HepG2 (cell line): ENCODE measurements around the gene PSD4. TPM values are rescaled to one million over a fixed set of nuclear protein-coding genes. Genes with fewer than 3 reads are reported as not detected.

Experiments used
- CBFB ChIP-seq: sonication (generic); formaldehyde crosslinking; IDR thresholded peaks from 2 replicates; pipeline ENCODE4 v1.4.0; 2020; ENCODE audit warnings: missing genetic modification reagents
- CHD2 ChIP-seq: IDR thresholded peaks from 2 replicates; pipeline ENCODE4 v1.6.1; 2011; ENCODE audit warnings: low read depth, low read length, improper control_type of control experiment
- GFI1 ChIP-seq: sonication (generic); formaldehyde crosslinking; IDR thresholded peaks from 2 replicates; pipeline ENCODE4 v1.5.0; 2020; ENCODE audit warnings: missing genetic modification reagents, mild to moderate bottlenecking, borderline replicate concordance
- HCFC1 ChIP-seq: fragments of 150-350 bp; IDR thresholded peaks from 2 replicates; pipeline ENCODE4 v1.6.1; 2014; ENCODE audit warnings: low read depth, low read length
- HES4 ChIP-seq: sonication (generic); formaldehyde crosslinking; IDR thresholded peaks from 2 replicates; pipeline ENCODE4 v1.9.0; 2021; ENCODE audit warnings: mild to moderate bottlenecking, missing genetic modification reagents, borderline replicate concordance
- KLF6 ChIP-seq: IDR thresholded peaks from 2 replicates; pipeline ENCODE4 v1.8.0; 2016; ENCODE audit warnings: missing biosample characterization, missing genetic modification reagents
- NR2F1 ChIP-seq, 2 experiments: fragments of 450-650 bp in 1 of 2; formaldehyde crosslinking in 1 of 2; IDR thresholded peaks; 2 replicates each; pipeline versions ENCODE4 v1.5.0 to v1.6.1; 2016 to 2020; ENCODE audit warnings: mild to moderate bottlenecking in 1 of 2, missing compliant biosample characterization in 1 of 2, missing genetic modification reagents in 1 of 2, moderate library complexity in 1 of 2
- REPIN1 ChIP-seq: sonication (generic); formaldehyde crosslinking; IDR thresholded peaks from 2 replicates; pipeline ENCODE4 v1.8.0; 2022; ENCODE audit warnings: missing genetic modification reagents, low read depth, mild to moderate bottlenecking, borderline replicate concordance
- RERE ChIP-seq: IDR thresholded peaks from 2 replicates; pipeline ENCODE4 v1.6.1; 2016; ENCODE audit warnings: low read depth, missing genetic modification reagents, missing compliant biosample characterization
- STAT5B ChIP-seq: sonication (generic); formaldehyde crosslinking; IDR thresholded peaks from 2 replicates; pipeline ENCODE4 v1.4.0; 2020; ENCODE audit warnings: missing genetic modification reagents
- TCF12 ChIP-seq, 2 experiments: fragments of 450-650 bp in 1 of 2; sonication (generic) in 1 of 2; formaldehyde crosslinking in 1 of 2; IDR thresholded peaks; 2 replicates each; pipeline versions ENCODE4 v1.6.1 to v1.8.0; 2017 to 2022; ENCODE audit warnings: antibody characterized with exemption in 1 of 2, mild to moderate bottlenecking in 1 of 2, missing genetic modification reagents in 1 of 2, moderate library complexity in 1 of 2
- ZBED4 ChIP-seq: sonication (generic); formaldehyde crosslinking; IDR thresholded peaks from 2 replicates; pipeline ENCODE4 v1.4.0; 2020; ENCODE audit warnings: missing genetic modification reagents, borderline replicate concordance
- ZNF607 ChIP-seq: sonication (generic); formaldehyde crosslinking; IDR thresholded peaks from 2 replicates; pipeline ENCODE4 v1.5.1; 2020; ENCODE audit warnings: missing genetic modification reagents, mild to moderate bottlenecking, borderline replicate concordance
- ZNF788 ChIP-seq: sonication (generic); formaldehyde crosslinking; IDR thresholded peaks from 2 replicates; pipeline ENCODE4 v1.5.0; 2020; ENCODE audit warnings: mild to moderate bottlenecking, missing genetic modification reagents, borderline replicate concordance
- polyA plus RNA-seq, 8 experiments: library from polyadenylated mRNA; depleted of rRNA in 3 of 8; stranded (reverse) in 7 of 8; unstranded in 1 of 8; fragments of >200 nt; fragmentation: Illumina TruSeq in 4 of 8; extraction: Trizol in 4 of 8; gene quantifications; 2 replicates each; pipeline versions ENCODE4 v1.2.1 to v1.2.3, GENCODE V29; 2011 to 2016; ENCODE audit warnings: low read depth in 4 of 8, missing spikeins in 1 of 8, mixed read lengths in 1 of 8; ENCODE audit not compliant: insufficient read depth in 1 of 8
- total RNA-seq, 5 experiments: library from RNA; depleted of rRNA; stranded (reverse); fragments of >200 nt; fragmentation: Illumina TruSeq; extraction: Trizol; gene quantifications; 2 replicates each; pipeline ENCODE4 v1.2.3, GENCODE V29; 2016; ENCODE audit warnings: low read depth in 1 of 5
- TF ChIP-seq, protein P1 (sequence below): sonication (generic); formaldehyde crosslinking; IDR thresholded peaks from 2 replicates; pipeline ENCODE4 v1.5.0; 2020; ENCODE audit warnings: mild to moderate bottlenecking, missing genetic modification reagents

Gene PSD4
- total and polyA plus RNA-seq, 2 of the 13 experiments (the other 11 are each of a cell fraction or from before 2014, with no cell fraction given): 5.8 to 9.4 TPM

DNA sequence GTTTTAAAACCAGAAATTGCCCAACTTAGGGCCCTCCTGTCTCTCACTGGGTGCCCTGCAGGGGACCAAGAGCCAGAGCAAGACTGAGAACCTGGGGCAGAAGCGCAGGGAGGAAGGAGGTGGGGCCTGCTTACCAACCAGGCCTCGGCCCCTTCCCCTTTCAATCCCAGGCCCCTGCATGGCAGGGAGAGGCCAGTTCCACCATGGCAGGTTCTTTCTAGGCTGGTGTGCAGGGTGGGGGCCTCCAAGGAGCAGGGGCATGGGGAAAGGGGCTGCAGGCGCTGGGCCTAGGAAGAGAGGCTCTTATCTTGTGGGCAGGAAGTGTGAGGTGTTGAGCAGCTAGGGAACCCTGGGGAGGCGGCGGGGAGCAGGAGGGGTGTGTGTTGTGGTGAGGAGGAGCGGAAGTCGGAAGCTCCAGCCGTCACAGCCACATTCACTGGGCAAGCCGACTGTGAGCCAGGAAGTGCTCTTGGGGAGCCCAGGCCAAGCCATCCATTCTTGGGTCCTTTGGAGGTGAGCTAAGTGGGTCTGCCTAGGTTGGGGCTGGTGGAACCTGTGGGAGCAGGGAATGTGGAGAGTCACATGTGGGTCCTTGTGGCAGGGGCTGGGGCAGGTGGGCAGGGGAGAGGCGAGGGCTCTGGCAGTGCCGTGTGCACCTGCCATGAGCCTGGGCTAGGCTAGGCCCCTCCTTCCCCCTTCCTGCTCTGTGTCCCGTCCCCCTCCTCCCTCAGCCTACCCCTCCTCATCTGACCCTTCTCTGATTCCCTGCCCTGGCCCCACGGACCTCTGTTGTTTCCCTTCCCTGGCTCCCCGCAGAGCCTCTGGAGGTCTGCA lies at the start of gene PSD4 (continued):
- no peak for TF ChIP-seq RERE (CRISPR knock-in tag)
- no peak for TF ChIP-seq STAT5B (CRISPR knock-in tag)
- no peak for TF ChIP-seq NR2F1 (CRISPR knock-in tag; IDR thresholded peaks at IDR 0.05)
- TF ChIP-seq HCFC1: no peak
- no peak for TF ChIP-seq TCF12 (IDR thresholded peaks at IDR 0.05)
- TF ChIP-seq TCF12 (CRISPR knock-in tag; IDR thresholded peaks at IDR 0.05): 0 out of 2 replicates have a peak, but pooled peaks have one; percentile 9
- TF ChIP-seq ZNF607: no peak
- no peak for TF ChIP-seq HES4 (CRISPR knock-in tag)
- no peak for TF ChIP-seq CBFB
- TF ChIP-seq GFI1 (CRISPR knock-in tag): no peak
- no peak for TF ChIP-seq ZBED4 (CRISPR knock-in tag)
- no peak for TF ChIP-seq CHD2
- TF ChIP-seq, protein P1, sequence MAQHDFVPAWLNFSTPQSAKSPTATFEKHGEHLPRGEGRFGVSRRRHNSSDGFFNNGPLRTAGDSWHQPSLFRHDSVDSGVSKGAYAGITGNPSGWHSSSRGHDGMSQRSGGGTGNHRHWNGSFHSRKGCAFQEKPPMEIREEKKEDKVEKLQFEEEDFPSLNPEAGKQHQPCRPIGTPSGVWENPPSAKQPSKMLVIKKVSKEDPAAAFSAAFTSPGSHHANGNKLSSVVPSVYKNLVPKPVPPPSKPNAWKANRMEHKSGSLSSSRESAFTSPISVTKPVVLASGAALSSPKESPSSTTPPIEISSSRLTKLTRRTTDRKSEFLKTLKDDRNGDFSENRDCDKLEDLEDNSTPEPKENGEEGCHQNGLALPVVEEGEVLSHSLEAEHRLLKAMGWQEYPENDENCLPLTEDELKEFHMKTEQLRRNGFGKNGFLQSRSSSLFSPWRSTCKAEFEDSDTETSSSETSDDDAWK (CRISPR knock-in tag): no peak
- TF ChIP-seq REPIN1: no peak
- TF ChIP-seq ZNF788: no peak
- no peak for TF ChIP-seq KLF6 (CRISPR knock-in tag)
